ENCODE measurements around the gene OR51B4. TPM values are rescaled to one million over a fixed set of nuclear protein-coding genes. Genes with fewer than 3 reads are reported as not detected.

OR51B4 gene
- total RNA-seq, 1 experiment from 2014 or later: 43.7 TPM

DNA sequence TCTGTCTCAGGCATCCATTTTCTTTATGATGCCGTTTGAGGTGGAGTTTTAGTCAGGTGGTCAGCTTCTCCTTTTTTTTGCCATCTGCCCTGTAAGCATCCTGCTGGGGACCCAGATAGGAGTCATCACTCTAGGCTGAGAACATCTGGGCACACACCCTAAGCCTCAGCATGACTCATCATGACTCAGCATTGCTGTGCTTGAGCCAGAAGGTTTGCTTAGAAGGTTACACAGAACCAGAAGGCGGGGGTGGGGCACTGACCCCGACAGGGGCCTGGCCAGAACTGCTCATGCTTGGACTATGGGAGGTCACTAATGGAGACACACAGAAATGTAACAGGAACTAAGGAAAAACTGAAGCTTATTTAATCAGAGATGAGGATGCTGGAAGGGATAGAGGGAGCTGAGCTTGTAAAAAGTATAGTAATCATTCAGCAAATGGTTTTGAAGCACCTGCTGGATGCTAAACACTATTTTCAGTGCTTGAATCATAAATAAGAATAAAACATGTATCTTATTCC is 21.1 kb downstream of the OR51B4 start (continued):
- no peak for TF ChIP-seq RAD21 (IDR thresholded peaks at IDR 0.05; ENCODE audit: low read depth)
- no peak for TF ChIP-seq ZFX (IDR thresholded peaks at IDR 0.05)
- peak; percentile 99 for TF ChIP-seq JUND (IDR thresholded peaks at IDR 0.05)

DNA sequence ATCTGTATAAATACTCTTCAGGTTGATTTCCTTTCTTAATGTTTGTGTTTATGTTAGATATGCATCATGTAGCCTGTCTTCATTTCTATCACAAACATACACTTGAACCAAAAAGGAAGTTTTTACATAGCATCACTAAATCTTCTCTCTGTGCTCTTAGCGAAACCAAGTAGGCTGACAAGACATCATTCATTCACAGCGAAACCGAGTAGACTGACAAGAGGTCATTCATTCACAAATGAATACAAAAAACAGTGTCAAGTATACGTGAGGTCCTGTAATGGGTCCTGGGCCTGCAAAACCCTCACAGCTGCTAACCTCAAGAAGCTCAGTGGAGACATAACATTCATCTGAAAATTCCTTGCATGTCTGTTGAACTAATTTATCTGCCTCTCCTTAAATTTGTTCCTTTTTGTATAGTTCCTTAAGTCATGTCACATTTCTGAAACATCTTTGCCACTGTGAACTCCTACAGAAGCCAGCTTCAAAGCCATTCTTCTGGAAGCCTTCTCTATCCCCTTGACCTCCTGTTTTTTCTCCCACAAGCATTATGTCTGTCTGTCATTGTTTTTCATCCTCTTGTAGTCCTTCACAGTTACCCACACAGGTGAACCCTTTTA is 22.2 kb downstream of the OR51B4 start:
- DNase-seq (ENCODE audit: low read depth, low spot score): no peak
- Histone ChIP-seq H3K4me3 (replicated peaks in 1 of 2; ENCODE audit: low read depth in 1 of 2, low read length in 2 of 2) (no peak overlapping the region), H3K9me3 (ENCODE audit: control insufficient read depth in 1 of 2, insufficient read depth in 1 of 2, low read depth in 1 of 2, low read length in 2 of 2) (no peaks in the 10 kb centered on the region), H3K36me3 (ENCODE audit: control insufficient read depth in 1 of 2, insufficient read depth in 2 of 2, low read length in 2 of 2) (no peaks in the 10 kb centered on the region; a peak in 1 of 4 replicates), H2AFZ (ENCODE audit: low read depth, low read length, poor library complexity, severe bottlenecking) (no peak overlapping the region), H3K27ac (ENCODE audit: low read depth, low read length) (no peak overlapping the region), H4K20me1 (ENCODE audit: insufficient read depth) (no peaks in the 10 kb centered on the region), H3K79me2 (ENCODE audit: insufficient read depth, low read length) (no peaks in the 10 kb centered on the region), H3K4me2 (ENCODE audit: low read length) (peak overlapping the region; percentile 29; the same call in 1 of the 2 replicates), H3K9ac (ENCODE audit: low read length) (no peak overlapping the region), H3K27me3 (ENCODE audit: insufficient read depth, low read length) (no peaks in the 10 kb centered on the region), H3K9me2 (ENCODE audit: insufficient read depth) (no peaks in the 10 kb centered on the region), H3K4me1 (ENCODE audit: control insufficient read depth in 1 of 2, insufficient read depth in 2 of 2, low read length in 2 of 2) (peaks cover 18 to 40% of the 10 kb centered on the region in 2 experiments)
- intact Hi-C loops (cut with micrococcal nuclease): no loop called here
- no peak for ATAC-seq
- no peak for TF ChIP-seq FOSL1 (IDR thresholded peaks at IDR 0.05; ENCODE audit: low read depth)
- TF ChIP-seq, protein P1, sequence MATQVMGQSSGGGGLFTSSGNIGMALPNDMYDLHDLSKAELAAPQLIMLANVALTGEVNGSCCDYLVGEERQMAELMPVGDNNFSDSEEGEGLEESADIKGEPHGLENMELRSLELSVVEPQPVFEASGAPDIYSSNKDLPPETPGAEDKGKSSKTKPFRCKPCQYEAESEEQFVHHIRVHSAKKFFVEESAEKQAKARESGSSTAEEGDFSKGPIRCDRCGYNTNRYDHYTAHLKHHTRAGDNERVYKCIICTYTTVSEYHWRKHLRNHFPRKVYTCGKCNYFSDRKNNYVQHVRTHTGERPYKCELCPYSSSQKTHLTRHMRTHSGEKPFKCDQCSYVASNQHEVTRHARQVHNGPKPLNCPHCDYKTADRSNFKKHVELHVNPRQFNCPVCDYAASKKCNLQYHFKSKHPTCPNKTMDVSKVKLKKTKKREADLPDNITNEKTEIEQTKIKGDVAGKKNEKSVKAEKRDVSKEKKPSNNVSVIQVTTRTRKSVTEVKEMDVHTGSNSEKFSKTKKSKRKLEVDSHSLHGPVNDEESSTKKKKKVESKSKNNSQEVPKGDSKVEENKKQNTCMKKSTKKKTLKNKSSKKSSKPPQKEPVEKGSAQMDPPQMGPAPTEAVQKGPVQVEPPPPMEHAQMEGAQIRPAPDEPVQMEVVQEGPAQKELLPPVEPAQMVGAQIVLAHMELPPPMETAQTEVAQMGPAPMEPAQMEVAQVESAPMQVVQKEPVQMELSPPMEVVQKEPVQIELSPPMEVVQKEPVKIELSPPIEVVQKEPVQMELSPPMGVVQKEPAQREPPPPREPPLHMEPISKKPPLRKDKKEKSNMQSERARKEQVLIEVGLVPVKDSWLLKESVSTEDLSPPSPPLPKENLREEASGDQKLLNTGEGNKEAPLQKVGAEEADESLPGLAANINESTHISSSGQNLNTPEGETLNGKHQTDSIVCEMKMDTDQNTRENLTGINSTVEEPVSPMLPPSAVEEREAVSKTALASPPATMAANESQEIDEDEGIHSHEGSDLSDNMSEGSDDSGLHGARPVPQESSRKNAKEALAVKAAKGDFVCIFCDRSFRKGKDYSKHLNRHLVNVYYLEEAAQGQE (IDR thresholded peaks at IDR 0.05; ENCODE audit: low read depth): no peak
- ChIA-PET RAD21 (ENCODE audit: low non-redundant PET in 1 of 2, low total read pairs in 2 of 2, uncharacterized antibody in 2 of 2, unreplicated experiment in 2 of 2) (no interaction called here), CTCF (no interaction called here), POLR2A (no interaction called here)
- BruUV-seq (replicated peaks): no TSS peak
